H1 (cell line): ENCODE results near the gene ENDOV. TPM values are rescaled to one million over a fixed set of nuclear protein-coding genes. Genes with fewer than 3 reads are reported as not detected.

ENCODE experiments used
- CTCF ChIA-PET: fragments of 300-600 bp; sonication (Branson Sonifier 250); formaldehyde crosslinking; loops from one replicate; lab custom pipeline; 2021; ENCODE audit not compliant: partially characterized antibody; lab: Charles Lee
- POLR2A ChIA-PET: fragments of 300-600 bp; sonication (Branson Sonifier 250); formaldehyde crosslinking; loops from one replicate; lab custom pipeline; 2021; ENCODE audit warnings: inconsistent platforms; ENCODE audit not compliant: partially characterized antibody; lab: Charles Lee
- DNase-seq, 2 experiments: peaks; one replicate each; pipeline versions ENCODE4 v3.0.0 to v3.0.0-alpha.2; 2010 to 2022; ENCODE audit warnings: low spot score in 2 of 2, low read depth in 1 of 2, mixed read lengths in 1 of 2
- FAIRE-seq: peaks from 2 replicates; lab custom pipeline; 2011; peaks lifted over from hg19 to GRCh38; lab: Jason Lieb, UNC
- H2AFZ ChIP-seq: 2 replicates; pipeline ENCODE4 v1.8.1; 2012; ENCODE audit warnings: low read length, inconsistent platforms
- H2AK5ac ChIP-seq: 2 replicates; pipeline ENCODE4 v1.6.1; 2013; ENCODE audit warnings: low read depth, low read length
- H2BK120ac ChIP-seq: replicated peaks from 2 replicates; pipeline ENCODE3; 2013; ENCODE audit warnings: low read depth, low read length, inconsistent platforms
- H2BK12ac ChIP-seq: 2 replicates; pipeline ENCODE4 v1.6.1; 2013; ENCODE audit warnings: low read depth, low read length
- H2BK15ac ChIP-seq: 2 replicates; pipeline ENCODE4 v1.6.1; 2013; ENCODE audit warnings: low read length
- H2BK20ac ChIP-seq: 2 replicates; pipeline ENCODE4 v1.6.1; 2013; ENCODE audit warnings: low read length
- H2BK5ac ChIP-seq: 2 replicates; pipeline ENCODE4 v1.6.1; 2013; ENCODE audit warnings: low read depth, low read length
- H3K14ac ChIP-seq: 2 replicates; pipeline ENCODE4 v1.6.1; 2013; ENCODE audit warnings: inconsistent platforms; ENCODE audit not compliant: insufficient read length
- H3K18ac ChIP-seq: 2 replicates; pipeline ENCODE4 v1.6.1; 2013; ENCODE audit warnings: low read length; ENCODE audit errors: extremely low read depth
- H3K23ac ChIP-seq: 2 replicates; pipeline ENCODE4 v1.6.1; 2013; ENCODE audit warnings: inconsistent platforms; ENCODE audit not compliant: insufficient read length
- H3K23me2 ChIP-seq: 2 replicates; pipeline ENCODE4 v1.6.1; 2013; ENCODE audit warnings: low read depth, low read length
- H3K27ac ChIP-seq: 2 replicates; pipeline ENCODE4 v1.6.1; 2011; ENCODE audit warnings: low read depth, low read length, inconsistent platforms
- H3K27me3 ChIP-seq, 4 experiments: replicated peaks in 1 of 4; 1 replicate in 1 of 4; 2 replicates in 3 of 4; pipeline versions ENCODE4 v1.6.1 to v1.8.1; 2011 to 2013; ENCODE audit warnings: low read length in 3 of 4, mild to moderate bottlenecking in 3 of 4, inconsistent platforms in 2 of 4, mixed read lengths in 2 of 4, moderate library complexity in 1 of 4; ENCODE audit not compliant: control insufficient read depth in 3 of 4, insufficient read depth in 3 of 4; ENCODE audit errors: extremely low read depth in 1 of 4
- H3K36me3 ChIP-seq, 4 experiments: 2 replicates each; pipeline versions ENCODE4 v1.6.1 to v1.8.1; 2011 to 2013; ENCODE audit warnings: mild to moderate bottlenecking in 4 of 4, low read length in 3 of 4, moderate library complexity in 2 of 4, control low read depth in 1 of 4, inconsistent platforms in 1 of 4; ENCODE audit not compliant: insufficient read depth in 4 of 4, control insufficient read depth in 2 of 4
- H3K4ac ChIP-seq: replicated peaks from 2 replicates; pipeline ENCODE3; 2013; ENCODE audit warnings: low read length, low read depth, mixed read lengths, inconsistent platforms; ENCODE audit not compliant: insufficient read length
- H3K4me1 ChIP-seq, 4 experiments: replicated peaks in 1 of 4; 1 replicate in 1 of 4; 2 replicates in 3 of 4; pipeline versions ENCODE4 v1.6.1 to v1.8.1; 2011 to 2013; ENCODE audit warnings: low read length in 3 of 4, inconsistent platforms in 2 of 4, mixed read lengths in 1 of 4; ENCODE audit not compliant: insufficient read depth in 4 of 4, control insufficient read depth in 3 of 4
- H3K4me2 ChIP-seq, 2 experiments: 2 replicates each; pipeline versions ENCODE4 v1.6.1 to v1.8.1; 2011 to 2013; ENCODE audit warnings: low read depth in 2 of 2, low read length in 2 of 2, control low read depth in 1 of 2, inconsistent platforms in 1 of 2, mild to moderate bottlenecking in 1 of 2; ENCODE audit not compliant: insufficient read depth in 1 of 2
- H3K4me3 ChIP-seq, 4 experiments: fragments of 200-600, 300-600 bp in 1 of 4; sonication (generic), shearing (Covaris generic), sonication (Bioruptor Twin) in 1 of 4; 2 replicates each; pipeline versions ENCODE4 v1.5.1 to v1.8.1; 2011 to 2016; ENCODE audit warnings: low read length in 4 of 4, low read depth in 3 of 4, control low read depth in 2 of 4, inconsistent platforms in 2 of 4, mild to moderate bottlenecking in 2 of 4, mixed read lengths in 1 of 4, moderate library complexity in 1 of 4; ENCODE audit not compliant: insufficient read depth in 2 of 4; ENCODE audit errors: extremely low read depth in 1 of 4
- H3K56ac ChIP-seq: replicated peaks from 2 replicates; pipeline ENCODE3; 2013; ENCODE audit warnings: low read depth, mild to moderate bottlenecking, mixed read lengths, low read length, inconsistent platforms; ENCODE audit not compliant: insufficient read length
- H3K79me1 ChIP-seq: 2 replicates; pipeline ENCODE4 v1.6.1; 2013; ENCODE audit warnings: low read depth, low read length, control low read depth
- H3K79me2 ChIP-seq, 2 experiments: 2 replicates each; pipeline versions ENCODE4 v1.6.1 to v1.8.1; 2012 to 2013; ENCODE audit warnings: low read length in 2 of 2, mild to moderate bottlenecking in 2 of 2, inconsistent platforms in 1 of 2; ENCODE audit not compliant: insufficient read depth in 2 of 2, control insufficient read depth in 1 of 2
- H3K9ac ChIP-seq, 4 experiments: replicated peaks in 1 of 4; 1 replicate in 1 of 4; 2 replicates in 3 of 4; pipeline versions ENCODE4 v1.6.1 to v1.8.1; 2011 to 2013; ENCODE audit warnings: low read depth in 3 of 4, low read length in 3 of 4, control low read depth in 2 of 4, mild to moderate bottlenecking in 2 of 4, moderate library complexity in 2 of 4, inconsistent platforms in 1 of 4; ENCODE audit errors: extremely low read depth in 1 of 4
- H3K9me3 ChIP-seq, 2 experiments: 2 replicates each; pipeline versions ENCODE4 v1.6.1 to v1.8.1; 2012 to 2013; ENCODE audit warnings: mild to moderate bottlenecking in 2 of 2, moderate library complexity in 2 of 2, control low read depth in 1 of 2, inconsistent platforms in 1 of 2, low read depth in 1 of 2, low read length in 1 of 2, mixed read lengths in 1 of 2; ENCODE audit not compliant: insufficient read depth in 2 of 2
- H4K20me1 ChIP-seq, 2 experiments: replicated peaks in 1 of 2; 2 replicates each; pipeline versions ENCODE3 to v1.8.1; 2011 to 2013; ENCODE audit warnings: inconsistent platforms in 2 of 2, low read length in 2 of 2, mild to moderate bottlenecking in 1 of 2; ENCODE audit not compliant: insufficient read depth in 2 of 2, control insufficient read depth in 1 of 2
- H4K5ac ChIP-seq: 2 replicates; pipeline ENCODE4 v1.6.1; 2013; ENCODE audit warnings: low read length, low read depth, mixed read lengths, inconsistent platforms; ENCODE audit not compliant: insufficient read length
- H4K8ac ChIP-seq: 2 replicates; pipeline ENCODE4 v1.8.0; 2013; ENCODE audit warnings: mild to moderate bottlenecking, moderate library complexity, low read length, inconsistent platforms; ENCODE audit not compliant: insufficient read depth; ENCODE audit errors: extremely low read depth
- H4K91ac ChIP-seq: replicated peaks from 2 replicates; pipeline ENCODE3; 2013; ENCODE audit warnings: low read length, mixed read lengths, inconsistent platforms; ENCODE audit not compliant: insufficient read length
- EP300 ChIP-seq, 2 experiments: IDR thresholded peaks; 1 replicate in 1 of 2; 2 replicates in 1 of 2; pipeline ENCODE4 v1.6.1; 2011 to 2012; ENCODE audit warnings: low read depth in 2 of 2, low read length in 2 of 2, mild to moderate bottlenecking in 2 of 2, borderline replicate concordance in 1 of 2, inconsistent platforms in 1 of 2, moderate library complexity in 1 of 2
- WGBS, 2 experiments: shearing (Covaris generic) in 1 of 2; methylation state at CpG; one replicate each; pipeline versions ENCODE4 v1.1.6 to v1.1.7; 2013 to 2015; ENCODE audit warnings: low lambda C conversion rate in 2 of 2, mixed read lengths in 2 of 2, inconsistent platforms in 1 of 2, low coverage in 1 of 2, missing lambda C conversion rate in 1 of 2; ENCODE audit not compliant: insufficient replicate concordance in 2 of 2, insufficient coverage in 1 of 2, insufficient read length in 1 of 2; ENCODE audit errors: extremely low coverage in 1 of 2, missing lambda C conversion rate in 1 of 2; 5-methylcytosine and 5-hydroxymethylcytosine counted together
- polyA plus RNA-seq, 7 experiments: library from polyadenylated mRNA; depleted of rRNA in 3 of 7; stranded (reverse) in 5 of 7; unstranded in 2 of 7; fragments of >200 nt in 5 of 7; fragments of 200-250 nt in 2 of 7; gene quantifications; 1 replicate in 5 of 7; 2 replicates in 1 of 7; 4 replicates in 1 of 7; pipeline versions ENCODE4 v1.2.1 to v1.2.3, GENCODE V29; 2011 to 2013; ENCODE audit warnings: missing spikeins in 2 of 7, mixed read lengths in 2 of 7
- total RNA-seq: library from RNA; stranded (reverse); fragmentation: NEBNext Ultra II Directional; extraction: Animal tissue kit (Norgen Biotek cat#: 25700); gene quantifications from 2 replicates; pipeline ENCODE4 v1.2.1, GENCODE V29; 2021

ENDOV gene
- total and polyA plus RNA-seq, 2 of the 8 experiments (the other 6 are each of a cell fraction or from before 2014, with no cell fraction given) = 10.6 to 13.3 TPM

GRCh38 chr17:80438806-80439205 lies 23.8 kb downstream of the ENDOV start:
- Histone ChIP-seq H4K8ac (no peak overlapping the region), H2AFZ (no peak overlapping the region), H3K27me3 (peaks cover 0 to 9% (median 0%) of the 10 kb centered on the region in 4 experiments; a peak in 3 of 7 replicates), H4K20me1 (peaks cover 0 to 2% of the 10 kb centered on the region in 2 experiments), H3K14ac (no peak overlapping the region), H2BK12ac (no peak overlapping the region), H2AK5ac (no peak overlapping the region), H3K4me1 (peaks cover under 1 to 5% (median 4%) of the 10 kb centered on the region in 4 experiments; a peak in 6 of 7 replicates), H3K23ac (no peak overlapping the region), H3K23me2 (no peaks in the 10 kb centered on the region), H3K36me3 (no peaks in the 10 kb centered on the region), H4K91ac (no peak overlapping the region), H3K4me3 (no peak overlapping the region), H4K5ac (no peak overlapping the region), H3K79me1 (no peaks in the 10 kb centered on the region), H3K4ac (no peak overlapping the region), H3K4me2 (no peak overlapping the region), H3K9ac (no peak overlapping the region), H2BK120ac (no peak overlapping the region), H3K56ac (no peak overlapping the region), H3K27ac (no peak overlapping the region), H3K9me3 (no peaks in the 10 kb centered on the region), H2BK15ac (no peak overlapping the region), H2BK5ac (no peak overlapping the region), H3K18ac (no peak overlapping the region), H3K79me2 (no peaks in the 10 kb centered on the region), H2BK20ac (no peak overlapping the region)
- ChIA-PET CTCF (interaction anchor here (0.8 to 2.8 kb wide), 3 partner anchors 11 to 26 kb away, joined by 3 to 13 read pairs (median 4); no protein-coding TSS in a partner anchor), POLR2A (interaction anchor here (1.6 kb wide), 1 partner anchor 16 kb away, joined by 6 read pairs; no protein-coding TSS in a partner anchor)
- FAIRE-seq = no peak
- no peak for DNase-seq
- TF ChIP-seq EP300 (IDR thresholded peaks at IDR 0.05; ENCODE audit: borderline replicate concordance in 1 of 2, low read depth in 2 of 2, low read length in 2 of 2) = no peak
- 90% methylated on average over 5 of the region's 5 CpGs; no CpG with 5 or more reads in 1 of the 2 experiments for WGBS, 2 experiments
